ENCODE data around the gene MFSD12.

- TF ChIP-seq SUZ12 (IDR thresholded peaks at IDR 0.05; ENCODE audit: extremely low read depth, insufficient read depth, insufficient read length) (no peak), ZNF274 (IDR thresholded peaks at IDR 0.05; ENCODE audit: low read depth, low read length) (no peak), YY1 (IDR thresholded peaks at IDR 0.05; ENCODE audit: insufficient read depth, insufficient read length) (no peak)
These were observed 2.9 kb downstream of the MFSD12 start for GRCh38 chr19:3554254-3555083.

Measured in NT2/D1 (cell line).